ENCODE measurements around the gene JAG1. TPM values are rescaled to one million over a fixed set of nuclear protein-coding genes. Genes with fewer than 3 reads are reported as not detected.

Gene JAG1
- total RNA-seq, 1 donor from 2014 or later = 58.4 TPM

GRCh38 chr20:10696650-10697049 is 22.9 kb upstream of the JAG1 start:
- Mint-ChIP-seq H3K4me3 (no peak overlapping the region), H3K27ac (no peak overlapping the region), H3K36me3 (no peaks in the 10 kb centered on the region), H3K9me3 (peaks cover 12% of the 10 kb centered on the region), H3K4me1 (ENCODE audit: unreplicated experiment) (peaks cover 5% of the 10 kb centered on the region), H3K27me3 (peaks cover 6% of the 10 kb centered on the region)
- TF ChIP-seq CTCF (conservative IDR thresholded peaks at IDR 0.05) = peak; percentile 72
- no peak for DNase-seq (ENCODE audit: extremely low spot score, unreplicated experiment)

GRCh38 chr20:10689385-10689784 is 15.6 kb upstream of the JAG1 start:
- peaks cover 15% of the 10 kb centered on the region for H3K4me1 Mint-ChIP-seq (ENCODE audit: unreplicated experiment)
- no peak overlapping the region for H3K4me3 Mint-ChIP-seq
- no peak for TF ChIP-seq CTCF (conservative IDR thresholded peaks at IDR 0.05)
- peaks cover 13% of the 10 kb centered on the region for H3K9me3 Mint-ChIP-seq
- no peak for DNase-seq (ENCODE audit: extremely low spot score, unreplicated experiment)
- H3K36me3 Mint-ChIP-seq = no peaks in the 10 kb centered on the region
- peaks cover 5% of the 10 kb centered on the region for H3K27me3 Mint-ChIP-seq
- H3K27ac Mint-ChIP-seq = no peak overlapping the region

DNA sequence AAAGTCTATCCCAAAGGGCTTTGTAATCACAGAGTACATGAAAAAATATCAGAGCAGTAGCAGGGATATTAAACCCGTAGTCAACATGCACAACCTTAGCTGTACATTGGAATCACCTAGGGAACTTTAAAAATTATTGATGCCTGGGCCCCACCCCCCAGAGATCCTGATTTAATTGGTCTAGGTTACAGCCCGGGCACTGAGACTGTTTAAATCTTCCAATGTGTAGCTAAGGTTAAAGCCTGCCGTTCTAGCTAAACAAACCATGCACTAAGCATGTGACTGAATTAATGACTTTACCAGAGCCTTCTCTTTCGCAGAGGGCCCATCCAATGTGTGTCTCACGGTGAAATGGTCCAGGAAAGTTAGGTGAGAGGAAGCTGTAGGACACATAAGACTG is 14.1 kb upstream of the JAG1 start:
- DNase-seq (ENCODE audit: extremely low spot score, unreplicated experiment) = no peak
- Mint-ChIP-seq H3K27ac (no peak overlapping the region), H3K4me3 (no peak overlapping the region), H3K27me3 (peaks cover 5% of the 10 kb centered on the region), H3K36me3 (no peaks in the 10 kb centered on the region), H3K9me3 (peaks cover 14% of the 10 kb centered on the region), H3K4me1 (ENCODE audit: unreplicated experiment) (peaks cover 15% of the 10 kb centered on the region)
- TF ChIP-seq CTCF (conservative IDR thresholded peaks at IDR 0.05) = no peak

- H3K27me3 Mint-ChIP-seq = peaks cover 5% of the 10 kb centered on the region
- no peak for DNase-seq (ENCODE audit: extremely low spot score, unreplicated experiment)
- no peak overlapping the region for H3K27ac Mint-ChIP-seq
- H3K4me1 Mint-ChIP-seq (ENCODE audit: unreplicated experiment) = peaks cover 11% of the 10 kb centered on the region
- peaks cover 16% of the 10 kb centered on the region for H3K9me3 Mint-ChIP-seq
- H3K36me3 Mint-ChIP-seq = no peaks in the 10 kb centered on the region
- no peak for TF ChIP-seq CTCF (conservative IDR thresholded peaks at IDR 0.05)
- H3K4me3 Mint-ChIP-seq = no peak overlapping the region
These were observed 12.7 kb upstream of the JAG1 start for GRCh38 chr20:10686356-10687133.

DNA sequence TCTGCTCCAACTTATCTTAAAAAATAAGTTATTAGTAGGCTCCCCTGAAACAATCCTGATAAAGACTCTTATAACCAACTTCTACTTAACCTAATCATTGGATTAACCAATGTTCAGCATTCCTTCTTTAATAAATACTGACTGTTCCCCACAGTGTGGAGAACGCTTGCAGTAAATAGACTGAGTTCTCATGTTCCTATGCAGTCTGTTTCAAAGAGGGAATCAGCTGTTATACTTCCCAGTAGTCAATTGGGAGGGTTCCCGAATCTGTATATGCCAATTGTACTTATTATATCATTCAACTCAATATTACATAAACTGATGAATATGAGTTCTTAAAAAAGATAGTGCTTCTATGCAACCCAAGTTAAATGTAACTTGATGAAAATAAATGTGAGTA is 9.7 kb upstream of the JAG1 start:
- peaks cover 13% of the 10 kb centered on the region for H3K4me1 Mint-ChIP-seq (ENCODE audit: unreplicated experiment)
- no peak for TF ChIP-seq CTCF (conservative IDR thresholded peaks at IDR 0.05)

More for the DNA sequence above, 9.7 kb upstream of the JAG1 start:
- Mint-ChIP-seq H3K27ac (no peak overlapping the region), H3K9me3 (peaks cover 14% of the 10 kb centered on the region), H3K27me3 (peaks cover 5% of the 10 kb centered on the region), H3K4me3 (no peak overlapping the region), H3K36me3 (no peaks in the 10 kb centered on the region)
- no peak for DNase-seq (ENCODE audit: extremely low spot score, unreplicated experiment)
